GM21526 (cell line): ENCODE results near the gene RAPGEF4.
"Not testable (repeated sequence)": the region's sequence is repeated elsewhere in the genome, so short reads cannot be mapped to it uniquely, and the experiment has no call there.

Experiments
- ATAC-seq: cut with Tn5 transposase; IDR thresholded peaks from one replicate; pipeline ENCODE4 v1.9.1; 2021; ENCODE audit warnings: moderate library complexity; ENCODE audit not compliant: unreplicated experiment, low FRiP score

Gene RAPGEF4

GRCh38 chr2:173079973-173080860 lies 344.6 kb downstream of the RAPGEF4 start:
- no peak for ATAC-seq

GRCh38 chr2:173086518-173087213 lies 351.0 kb downstream of the RAPGEF4 start:
- ATAC-seq = no peak

- no peak for ATAC-seq
Measured at GRCh38 chr2:173087214-173087581, 351.6 kb downstream of the RAPGEF4 start.

- no peak for ATAC-seq
Measured at GRCh38 chr2:173087793-173088496, 352.3 kb downstream of the RAPGEF4 start.

- no peak for ATAC-seq
Measured at GRCh38 chr2:173090276-173090877, 354.7 kb downstream of the RAPGEF4 start.

GRCh38 chr2:173090973-173091660 lies 355.5 kb downstream of the RAPGEF4 start:
- no peak for ATAC-seq

GRCh38 chr2:173091910-173092309 lies 356.3 kb downstream of the RAPGEF4 start:
- no peak for ATAC-seq

GRCh38 chr2:173092844-173093402 lies 357.3 kb downstream of the RAPGEF4 start:
- no peak for ATAC-seq

- not testable (repeated sequence) for ATAC-seq
Measured at GRCh38 chr2:173093617-173094016, 358.0 kb downstream of the RAPGEF4 start.

GRCh38 chr2:173094731-173095130 lies 359.1 kb downstream of the RAPGEF4 start:
- ATAC-seq = no peak

GRCh38 chr2:173095356-173095755 lies 359.7 kb downstream of the RAPGEF4 start:
- no peak for ATAC-seq

- no peak for ATAC-seq
Measured at GRCh38 chr2:173099271-173099670, 363.6 kb downstream of the RAPGEF4 start.

- ATAC-seq = no peak
Measured at GRCh38 chr2:173099804-173100203, 364.2 kb downstream of the RAPGEF4 start.

GRCh38 chr2:173101687-173102086 lies 366.0 kb downstream of the RAPGEF4 start:
- ATAC-seq = peak; percentile 68
